Vagina (tissue), 2 donors: Measurements from ENCODE around the gene MFSD6.

Experiments
- POLR2A ChIP-seq, 2 donors: fragments of 450-650 bp; IDR thresholded peaks; one replicate each; pipeline ENCODE4 v1.6.1; 2017; ENCODE audit warnings: antibody characterized with exemption in 2 of 2, mild to moderate bottlenecking in 2 of 2, moderate library complexity in 2 of 2
- TF ChIP-seq, protein P1 (sequence below), 3 experiments: fragments of 450-650 bp in 2 of 3; fragments of 200-600 bp in 1 of 3; sonication (generic) in 1 of 3; IDR thresholded peaks; one replicate each; pipeline ENCODE4 v1.5.1; 2017 to 2019; ENCODE audit warnings: antibody characterized with exemption in 3 of 3, mild to moderate bottlenecking in 2 of 3, moderate library complexity in 2 of 3

- no peak for TF ChIP-seq POLR2A (IDR thresholded peaks at IDR 0.05)
- TF ChIP-seq, protein P1, sequence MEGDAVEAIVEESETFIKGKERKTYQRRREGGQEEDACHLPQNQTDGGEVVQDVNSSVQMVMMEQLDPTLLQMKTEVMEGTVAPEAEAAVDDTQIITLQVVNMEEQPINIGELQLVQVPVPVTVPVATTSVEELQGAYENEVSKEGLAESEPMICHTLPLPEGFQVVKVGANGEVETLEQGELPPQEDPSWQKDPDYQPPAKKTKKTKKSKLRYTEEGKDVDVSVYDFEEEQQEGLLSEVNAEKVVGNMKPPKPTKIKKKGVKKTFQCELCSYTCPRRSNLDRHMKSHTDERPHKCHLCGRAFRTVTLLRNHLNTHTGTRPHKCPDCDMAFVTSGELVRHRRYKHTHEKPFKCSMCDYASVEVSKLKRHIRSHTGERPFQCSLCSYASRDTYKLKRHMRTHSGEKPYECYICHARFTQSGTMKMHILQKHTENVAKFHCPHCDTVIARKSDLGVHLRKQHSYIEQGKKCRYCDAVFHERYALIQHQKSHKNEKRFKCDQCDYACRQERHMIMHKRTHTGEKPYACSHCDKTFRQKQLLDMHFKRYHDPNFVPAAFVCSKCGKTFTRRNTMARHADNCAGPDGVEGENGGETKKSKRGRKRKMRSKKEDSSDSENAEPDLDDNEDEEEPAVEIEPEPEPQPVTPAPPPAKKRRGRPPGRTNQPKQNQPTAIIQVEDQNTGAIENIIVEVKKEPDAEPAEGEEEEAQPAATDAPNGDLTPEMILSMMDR (IDR thresholded peaks at IDR 0.05): no peak
Observed at GRCh38 chr2:190527918-190528317, 119.8 kb downstream of the MFSD6 start.
